ENCODE results near the gene LHFPL3.

Gene LHFPL3

GRCh38 chr7:104883718-104884452, 555.5 kb downstream of the LHFPL3 start:
- H3K9ac ChIP-seq (ENCODE audit: low read depth, low read length) = no peak overlapping the region
- H4K20me1 ChIP-seq (ENCODE audit: insufficient read depth, low read length) = no peaks in the 10 kb centered on the region
- no peak overlapping the region for H3K4me2 ChIP-seq (ENCODE audit: insufficient read depth, low read length)

GRCh38 chr7:104886651-104887050, 558.2 kb downstream of the LHFPL3 start:
- ATAC-seq (ENCODE audit: insufficient read depth, low read depth) = no peak
- H3K4me2 ChIP-seq (ENCODE audit: insufficient read depth, low read length) = no peak overlapping the region
- no peak overlapping the region for H3K9ac ChIP-seq (ENCODE audit: low read depth, low read length)
- no peak overlapping the region for H3K4me3 ChIP-seq (ENCODE audit: low read depth in 1 of 2, low read length in 2 of 2)
- H3K27ac ChIP-seq (ENCODE audit: low read length) = no peak overlapping the region
- no peak for DNase-seq
- TF ChIP-seq CTCF (IDR thresholded peaks at IDR 0.05; ENCODE audit: borderline replicate concordance, extremely low read depth, low read length, poor library complexity, severe bottlenecking) = no peak
- TF ChIP-seq EZH2 (IDR thresholded peaks at IDR 0.05; ENCODE audit: borderline replicate concordance, low read depth, low read length, severe bottlenecking) = no peak
- peaks cover 4% of the 10 kb centered on the region; the same call in 1 of the 2 replicates for H3K4me1 ChIP-seq (ENCODE audit: insufficient read depth, low read length)
- no peaks in the 10 kb centered on the region for H3K79me2 ChIP-seq (ENCODE audit: insufficient read depth, low read length)
- no peaks in the 10 kb centered on the region for H4K20me1 ChIP-seq (ENCODE audit: insufficient read depth, low read length)
- H3K36me3 ChIP-seq (ENCODE audit: insufficient read depth, low read length) = no peaks in the 10 kb centered on the region
- H3K9me3 ChIP-seq (ENCODE audit: insufficient read depth, low read length, severe bottlenecking) = no peaks in the 10 kb centered on the region
- H2AFZ ChIP-seq (ENCODE audit: low read depth, low read length) = no peak overlapping the region
- H3K27me3 ChIP-seq (ENCODE audit: insufficient read depth, low read length, poor library complexity) = peaks cover 5% of the 10 kb centered on the region

More at GRCh38 chr7:104883718-104884452, 555.5 kb downstream of the LHFPL3 start:
- Histone ChIP-seq H3K4me3 (ENCODE audit: low read depth in 1 of 2, low read length in 2 of 2) (no peak overlapping the region), H3K27ac (ENCODE audit: low read length) (no peak overlapping the region), H3K36me3 (ENCODE audit: insufficient read depth, low read length) (no peaks in the 10 kb centered on the region), H3K4me1 (ENCODE audit: insufficient read depth, low read length) (peaks cover 4% of the 10 kb centered on the region; the same call in 1 of the 2 replicates), H3K27me3 (ENCODE audit: insufficient read depth, low read length, poor library complexity) (peaks cover 5% of the 10 kb centered on the region), H2AFZ (ENCODE audit: low read depth, low read length) (no peak overlapping the region), H3K79me2 (ENCODE audit: insufficient read depth, low read length) (no peaks in the 10 kb centered on the region), H3K9me3 (ENCODE audit: insufficient read depth, low read length, severe bottlenecking) (peaks cover 5% of the 10 kb centered on the region)
- DNase-seq = peak; percentile 75
- peak; percentile 98 for ATAC-seq (ENCODE audit: insufficient read depth, low read depth)
- peak; percentile 93 for TF ChIP-seq CTCF (IDR thresholded peaks at IDR 0.05; ENCODE audit: borderline replicate concordance, extremely low read depth, low read length, poor library complexity, severe bottlenecking)
- TF ChIP-seq EZH2 (IDR thresholded peaks at IDR 0.05; ENCODE audit: borderline replicate concordance, low read depth, low read length, severe bottlenecking) = no peak

- H3K9me3 ChIP-seq (ENCODE audit: insufficient read depth, low read length, severe bottlenecking) = no peaks in the 10 kb centered on the region
- no peak overlapping the region for H3K4me3 ChIP-seq (ENCODE audit: low read depth in 1 of 2, low read length in 2 of 2)
- no peak overlapping the region for H3K4me2 ChIP-seq (ENCODE audit: insufficient read depth, low read length)
- no peaks in the 10 kb centered on the region for H3K79me2 ChIP-seq (ENCODE audit: insufficient read depth, low read length)
- H3K36me3 ChIP-seq (ENCODE audit: insufficient read depth, low read length) = no peaks in the 10 kb centered on the region
- TF ChIP-seq CTCF (IDR thresholded peaks at IDR 0.05; ENCODE audit: borderline replicate concordance, extremely low read depth, low read length, poor library complexity, severe bottlenecking) (no peak), EZH2 (IDR thresholded peaks at IDR 0.05; ENCODE audit: borderline replicate concordance, low read depth, low read length, severe bottlenecking) (no peak)
- ATAC-seq (ENCODE audit: insufficient read depth, low read depth) (no peak), DNase-seq (no peak)
- no peaks in the 10 kb centered on the region for H3K4me1 ChIP-seq (ENCODE audit: insufficient read depth, low read length)
- H4K20me1 ChIP-seq (ENCODE audit: insufficient read depth, low read length) = no peaks in the 10 kb centered on the region
- peaks cover 2% of the 10 kb centered on the region for H3K27me3 ChIP-seq (ENCODE audit: insufficient read depth, low read length, poor library complexity)
- H2AFZ ChIP-seq (ENCODE audit: low read depth, low read length) = no peak overlapping the region
- H3K9ac ChIP-seq (ENCODE audit: low read depth, low read length) = no peak overlapping the region
- no peak overlapping the region for H3K27ac ChIP-seq (ENCODE audit: low read length)
These were observed 561.8 kb downstream of the LHFPL3 start for GRCh38 chr7:104890216-104890615.
